Endothelial cell of umbilical vein (primary cell): ENCODE data around the gene C11orf68. TPM values are rescaled to one million over a fixed set of nuclear protein-coding genes. Genes with fewer than 3 reads are reported as not detected.
"Not testable (repeated sequence)": the region's sequence is repeated elsewhere in the genome, so short reads cannot be mapped to it uniquely, and the experiment has no call there.

ENCODE experiments used
- BruUV-seq: library from RNA; stranded (reverse); fragments of 400-500 nt; replicated peaks from 2 replicates; lab custom pipeline; 2021; lab: Mats Ljungman, UMichigan
- CTCF ChIA-PET: fragments of 300-600, 350-600 bp; sonication (Branson Sonifier 250); formaldehyde crosslinking; loops from one replicate; lab custom pipeline; 2021; ENCODE audit warnings: antibody characterized with exemption, inconsistent platforms; lab: Charles Lee
- POLR2A ChIA-PET: fragments of 300-600, 350-600 bp; sonication (Branson Sonifier 250); formaldehyde crosslinking; loops from one replicate; lab custom pipeline; 2021; ENCODE audit warnings: antibody characterized with exemption, inconsistent platforms; lab: Charles Lee
- DNase-seq: peaks from one replicate; pipeline ENCODE4 v3.0.0-alpha.2; 2011; ENCODE audit warnings: low read depth, low spot score
- FAIRE-seq: peaks from 2 replicates; lab custom pipeline; 2011; peaks lifted over from hg19 to GRCh38; lab: Jason Lieb, UNC
- H2AFZ ChIP-seq: 2 replicates; pipeline ENCODE4 v1.6.0; 2012; ENCODE audit warnings: low read depth, low read length, control low read depth, inconsistent platforms
- H3K27ac ChIP-seq: 2 replicates; pipeline ENCODE4 v1.5.1; 2011; ENCODE audit warnings: low read depth, mild to moderate bottlenecking, control low read depth, low read length, moderate library complexity; ENCODE audit not compliant: insufficient read depth
- H3K27me3 ChIP-seq, 2 experiments: 2 replicates each; pipeline versions ENCODE4 v1.6.0 to v1.6.1; 2011; ENCODE audit warnings: low read length in 2 of 2, mixed read lengths in 1 of 2; ENCODE audit not compliant: control insufficient read depth in 2 of 2, insufficient read depth in 2 of 2
- H3K36me3 ChIP-seq, 2 experiments: 2 replicates in 1 of 2; 3 replicates in 1 of 2; pipeline ENCODE4 v1.5.1; 2011; ENCODE audit warnings: low read length in 2 of 2, mild to moderate bottlenecking in 1 of 2, moderate library complexity in 1 of 2; ENCODE audit not compliant: control insufficient read depth in 2 of 2, insufficient read depth in 2 of 2; ENCODE audit errors: extremely low read depth in 1 of 2
- H3K4me1 ChIP-seq: 3 replicates; pipeline ENCODE4 v1.5.1; 2011; ENCODE audit warnings: mild to moderate bottlenecking, low read length; ENCODE audit not compliant: control insufficient read depth, insufficient read depth; ENCODE audit errors: extremely low read depth
- H3K4me2 ChIP-seq: 2 replicates; pipeline ENCODE4 v1.6.1; 2011; ENCODE audit warnings: low read length, control low read depth, mixed read lengths; ENCODE audit not compliant: insufficient read depth
- H3K4me3 ChIP-seq, 3 experiments: fragments of 200-600 bp in 1 of 3; sonication (generic), shearing (Covaris generic) in 1 of 3; replicated peaks in 1 of 3; 2 replicates each; pipeline ENCODE4 v1.5.1; 2011 to 2016; ENCODE audit warnings: control low read depth in 3 of 3, low read length in 3 of 3, mild to moderate bottlenecking in 2 of 3, inconsistent platforms in 1 of 3, low read depth in 1 of 3, moderate library complexity in 1 of 3; ENCODE audit not compliant: insufficient read depth in 1 of 3
- H3K79me2 ChIP-seq: 2 replicates; pipeline ENCODE4 v1.6.0; 2012; ENCODE audit warnings: low read length, inconsistent platforms; ENCODE audit not compliant: control insufficient read depth, insufficient read depth
- H3K9ac ChIP-seq: replicated peaks from 2 replicates; pipeline ENCODE3; 2011; ENCODE audit warnings: low read length, control low read depth; ENCODE audit not compliant: insufficient read depth; ENCODE audit errors: extremely low read depth
- H3K9me1 ChIP-seq: replicated peaks from 3 replicates; pipeline ENCODE4 v1.6.0; 2011; ENCODE audit warnings: mild to moderate bottlenecking, low read length; ENCODE audit not compliant: control insufficient read depth, insufficient read depth; ENCODE audit errors: extremely low read depth
- H3K9me3 ChIP-seq: replicated peaks from 2 replicates; pipeline ENCODE4 v1.5.1; 2012; ENCODE audit warnings: low read length, inconsistent platforms; ENCODE audit not compliant: control insufficient read depth, insufficient read depth
- H4K20me1 ChIP-seq: replicated peaks from 2 replicates; pipeline ENCODE3; 2011; ENCODE audit warnings: mild to moderate bottlenecking, low read length; ENCODE audit not compliant: control insufficient read depth, insufficient read depth; ENCODE audit errors: extremely low read depth
- CTCF ChIP-seq, 2 donors: IDR thresholded peaks; 1 replicate in 1 of 2; 2 replicates in 1 of 2; pipeline ENCODE4 v1.5.1; 2011; ENCODE audit warnings: low read length in 2 of 2, mild to moderate bottlenecking in 2 of 2, moderate library complexity in 2 of 2, control low read depth in 1 of 2, inconsistent platforms in 1 of 2, low read depth in 1 of 2; ENCODE audit not compliant: insufficient read depth in 1 of 2; ENCODE audit errors: extremely low read depth in 1 of 2
- EZH2 ChIP-seq: IDR thresholded peaks from 2 replicates; pipeline ENCODE4 v1.6.1; 2012; ENCODE audit warnings: borderline replicate concordance, low read depth, mild to moderate bottlenecking, moderate library complexity, low read length, inconsistent platforms; ENCODE audit not compliant: severe bottlenecking
- FOS ChIP-seq: IDR thresholded peaks from 2 replicates; pipeline ENCODE4 v1.6.1; 2011; ENCODE audit warnings: mild to moderate bottlenecking, low read length, moderate library complexity, borderline replicate concordance; ENCODE audit not compliant: insufficient read depth
- GATA2 ChIP-seq: IDR thresholded peaks from 2 replicates; pipeline ENCODE4 v1.7.0; 2011; ENCODE audit warnings: low read depth, mild to moderate bottlenecking, moderate library complexity, mixed read lengths, low read length; ENCODE audit not compliant: insufficient read length, insufficient read depth
- JUN ChIP-seq: IDR thresholded peaks from 2 replicates; pipeline ENCODE4 v1.6.1; 2011; ENCODE audit warnings: borderline replicate concordance, low read depth; ENCODE audit not compliant: insufficient read length, insufficient read depth
- MAX ChIP-seq: IDR thresholded peaks from 2 replicates; pipeline ENCODE4 v1.6.1; 2011; ENCODE audit not compliant: insufficient read depth, insufficient read length
- MYC ChIP-seq: IDR thresholded peaks from one replicate; pipeline ENCODE4 v1.6.1; 2011; ENCODE audit warnings: mild to moderate bottlenecking, low read depth, low read length
- POLR2A ChIP-seq: IDR thresholded peaks from 2 replicates; pipeline ENCODE4 v1.6.1; 2012; ENCODE audit warnings: low read depth, mild to moderate bottlenecking, control low read depth, low read length
- POLR2AphosphoS5 ChIP-seq: IDR thresholded peaks from 2 replicates; pipeline ENCODE4 v1.6.1; 2012; ENCODE audit warnings: low read depth, mild to moderate bottlenecking, control low read depth, low read length, moderate library complexity; ENCODE audit not compliant: insufficient read depth
- dilution Hi-C: fragments of 300-500 bp; cut with MboI; formaldehyde crosslinking; loops from one replicate; pipeline ENCODE4 v1.15.0; 2019; ENCODE audit warnings: low sequenced_read_pairs; ENCODE audit not compliant: extremely low pct_ligation_motif_present
- intact Hi-C: fragments of 100-400 bp; cut with micrococcal nuclease; formaldehyde crosslinking; loops from one replicate; pipeline ENCODE4 v1.10.0; 2022
- polyA plus RNA-seq, 4 experiments: library from polyadenylated mRNA; depleted of rRNA in 3 of 4; stranded (reverse) in 3 of 4; unstranded in 1 of 4; fragments of >200 nt; gene quantifications; 2 replicates each; pipeline versions ENCODE4 v1.2.1 to v1.2.3, GENCODE V29; 2011 to 2012; ENCODE audit warnings: missing spikeins in 1 of 4
- total RNA-seq: library from RNA; stranded (reverse); gene quantifications from 2 replicates; pipeline ENCODE4 v1.2.3, GENCODE V29; 2021

C11orf68 gene
- total and polyA plus RNA-seq, 2 donors (not counting 3 experiments of a cell fraction or from before 2014, with no cell fraction given), result 35.6 to 66.5 TPM

- H3K79me2 ChIP-seq, H3K9ac ChIP-seq, H3K4me2 ChIP-seq, H3K27me3 ChIP-seq, H4K20me1 ChIP-seq, H3K27ac ChIP-seq, H3K4me1 ChIP-seq, FAIRE-seq, dilution Hi-C loops, DNase-seq, intact Hi-C loops, H3K36me3 ChIP-seq, H3K4me3 ChIP-seq, H3K9me3 ChIP-seq, POLR2A ChIA-PET, BruUV-seq, H3K9me1 ChIP-seq, H2AFZ ChIP-seq: not testable (repeated sequence)
- CTCF ChIA-PET, result interaction anchor here (1.1 to 1.2 kb wide), 2 partner anchors 14 to 94 kb away, joined by 3 to 4 read pairs; no protein-coding TSS in a partner anchor
These were observed 31.8 kb upstream of the C11orf68 start for GRCh38 chr11:65950711-65951110.

- no TSS peak for BruUV-seq
- Histone ChIP-seq H4K20me1 (no peaks in the 10 kb centered on the region), H3K36me3 (no peaks in the 10 kb centered on the region), H3K79me2 (no peaks in the 10 kb centered on the region), H3K9me1 (no peaks in the 10 kb centered on the region), H3K9ac (no peak overlapping the region), H3K27ac (no peak overlapping the region), H3K4me1 (no peaks in the 10 kb centered on the region), H3K27me3 (peaks cover 0 to 3% of the 10 kb centered on the region in 2 experiments), H3K4me2 (no peak overlapping the region), H3K9me3 (no peaks in the 10 kb centered on the region), H3K4me3 (no peak overlapping the region), H2AFZ (no peak overlapping the region)
- FAIRE-seq, result no peak
- ChIA-PET CTCF (interaction anchor here (1.0 to 1.8 kb wide), 4 partner anchors 10 to 59 kb away, joined by 3 to 5 read pairs (median 4); partner anchors contain the start of genes CCDC85B and FIBP), POLR2A (no interaction called here)
- no peak for DNase-seq
- dilution Hi-C loops (no loop called here), intact Hi-C loops (no loop called here)
- no peak for TF ChIP-seq EZH2
- no peak for TF ChIP-seq GATA2
- no peak for TF ChIP-seq MYC
- no peak for TF ChIP-seq CTCF (IDR thresholded peaks at IDR 0.05; ENCODE audit: extremely low read depth in 1 of 2, insufficient read depth in 1 of 2, low read depth in 1 of 2, low read length in 2 of 2)
- TF ChIP-seq POLR2AphosphoS5, result no peak
- TF ChIP-seq FOS, result no peak
- TF ChIP-seq MAX, result no peak
- TF ChIP-seq JUN, result no peak
- TF ChIP-seq POLR2A, result no peak
These were observed 28.8 kb upstream of the C11orf68 start for GRCh38 chr11:65947603-65948125.
